Glomerular endothelial cell (primary cell): Measurements from ENCODE around the gene CD180. TPM values are rescaled to one million over a fixed set of nuclear protein-coding genes. Genes with fewer than 3 reads are reported as not detected.

Experiments used
- DNase-seq: peaks from one replicate; pipeline ENCODE4 v3.0.0-alpha.2; 2011; ENCODE audit warnings: low read depth, low spot score; ENCODE audit errors: extremely low read depth
- total RNA-seq: library from RNA; depleted of rRNA; stranded (reverse); fragments of >200 nt; gene quantifications from 2 replicates; pipeline ENCODE4 v1.2.3, GENCODE V29; 2015

CD180 gene
- total RNA-seq, 1 donor from 2014 or later = not detected

DNA sequence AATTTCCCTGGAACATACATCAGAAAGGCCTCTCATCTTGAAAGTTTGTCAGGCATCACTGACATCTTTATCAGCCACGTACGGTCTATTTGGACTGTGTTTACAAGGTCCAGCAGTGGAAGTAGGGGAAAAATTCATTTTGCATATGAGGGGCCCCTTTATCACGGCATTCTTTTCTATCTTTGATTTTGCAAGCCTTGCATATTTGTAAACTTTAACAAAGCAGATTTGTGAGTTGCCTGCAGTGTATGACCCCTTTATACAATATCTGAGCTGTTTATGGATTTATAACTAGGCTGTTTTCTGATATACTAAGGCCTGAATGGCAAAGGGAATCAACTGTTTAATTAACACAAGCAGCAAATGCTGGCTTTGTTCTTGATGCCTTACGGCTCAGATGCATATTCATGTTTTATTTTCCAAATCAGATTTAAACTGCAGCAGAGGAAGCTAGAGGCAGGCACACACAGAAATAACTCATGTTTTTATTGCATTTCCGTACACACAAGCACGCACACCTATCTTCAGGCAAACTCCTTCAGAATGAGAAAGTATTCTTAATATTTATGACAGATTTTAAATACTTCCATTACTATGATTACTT lies 61.1 kb downstream of the CD180 start:
- no peak for DNase-seq

- DNase-seq = no peak
Observed at GRCh38 chr5:67133776-67134175, 62.8 kb downstream of the CD180 start.

- no peak for DNase-seq
Observed at GRCh38 chr5:67133217-67133616, 63.4 kb downstream of the CD180 start.

DNA sequence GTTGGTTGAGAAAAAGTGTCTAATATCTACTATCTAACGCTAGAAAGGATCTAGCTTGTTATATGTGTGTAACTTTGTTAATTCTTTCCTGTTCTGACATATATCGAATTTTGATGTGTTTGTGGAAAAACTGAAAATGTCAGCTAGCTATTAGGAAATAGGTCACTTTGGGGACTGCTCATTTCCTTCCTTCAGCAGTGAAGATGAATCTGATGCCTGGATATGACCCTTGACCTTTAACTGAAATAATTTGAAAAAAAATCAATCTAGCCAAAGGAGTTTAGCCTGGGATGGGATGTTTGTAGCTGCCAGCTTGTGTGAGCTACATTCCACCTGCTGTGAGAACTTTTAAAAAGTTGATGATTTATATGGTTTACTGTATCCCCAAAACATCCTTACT lies 66.8 kb downstream of the CD180 start:
- DNase-seq = no peak
